ENCODE measurements around the gene NEU2.

DNA sequence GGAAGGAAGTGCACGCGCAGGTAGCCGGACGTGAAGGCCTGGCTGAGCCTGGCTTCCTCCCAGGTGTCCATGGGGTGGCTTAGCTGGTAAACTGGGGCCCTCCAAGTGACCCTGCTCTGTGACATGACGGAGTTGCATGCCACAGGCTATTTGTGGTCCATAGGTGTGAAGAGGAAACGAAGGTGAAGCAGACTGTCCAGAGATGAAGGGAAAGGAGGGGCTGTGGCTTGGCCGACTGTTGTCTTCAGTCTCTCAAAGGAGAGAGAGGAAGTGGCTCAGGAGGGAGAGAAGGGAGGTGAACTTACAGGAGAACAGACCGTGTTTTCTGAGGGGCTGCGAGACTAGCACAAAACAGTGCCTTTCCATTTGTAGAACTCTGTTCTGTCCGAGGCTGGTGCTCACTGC is 47.0 kb downstream of the NEU2 start:
- TF ChIP-seq, protein P1, sequence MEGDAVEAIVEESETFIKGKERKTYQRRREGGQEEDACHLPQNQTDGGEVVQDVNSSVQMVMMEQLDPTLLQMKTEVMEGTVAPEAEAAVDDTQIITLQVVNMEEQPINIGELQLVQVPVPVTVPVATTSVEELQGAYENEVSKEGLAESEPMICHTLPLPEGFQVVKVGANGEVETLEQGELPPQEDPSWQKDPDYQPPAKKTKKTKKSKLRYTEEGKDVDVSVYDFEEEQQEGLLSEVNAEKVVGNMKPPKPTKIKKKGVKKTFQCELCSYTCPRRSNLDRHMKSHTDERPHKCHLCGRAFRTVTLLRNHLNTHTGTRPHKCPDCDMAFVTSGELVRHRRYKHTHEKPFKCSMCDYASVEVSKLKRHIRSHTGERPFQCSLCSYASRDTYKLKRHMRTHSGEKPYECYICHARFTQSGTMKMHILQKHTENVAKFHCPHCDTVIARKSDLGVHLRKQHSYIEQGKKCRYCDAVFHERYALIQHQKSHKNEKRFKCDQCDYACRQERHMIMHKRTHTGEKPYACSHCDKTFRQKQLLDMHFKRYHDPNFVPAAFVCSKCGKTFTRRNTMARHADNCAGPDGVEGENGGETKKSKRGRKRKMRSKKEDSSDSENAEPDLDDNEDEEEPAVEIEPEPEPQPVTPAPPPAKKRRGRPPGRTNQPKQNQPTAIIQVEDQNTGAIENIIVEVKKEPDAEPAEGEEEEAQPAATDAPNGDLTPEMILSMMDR (IDR thresholded peaks at IDR 0.05 in 8 of 11, conservative IDR thresholded peaks at IDR 0.05 in 3 of 11), result no peak
- TF ChIP-seq POLR2AphosphoS5 (IDR thresholded peaks at IDR 0.05) (peak; percentile 66 to 85 (median 70)), POLR2A (IDR thresholded peaks at IDR 0.05) (no peak)

Data from spleen (tissue), 7 donors.